HepG2 (cell line): Measurements from ENCODE around the gene WDR87. TPM values are rescaled to one million over a fixed set of nuclear protein-coding genes. Genes with fewer than 3 reads are reported as not detected.

Source experiments
- ADNP ChIP-seq: sonication (generic); formaldehyde crosslinking; IDR thresholded peaks from 2 replicates; pipeline ENCODE4 v1.4.0; 2020; ENCODE audit warnings: missing genetic modification reagents
- AGO2 ChIP-seq: fragments of 200-400 bp; formaldehyde crosslinking; optimal IDR thresholded peaks from 2 replicates; pipeline ENCODE3; 2017; ENCODE audit warnings: mild to moderate bottlenecking, low read depth, low read length, moderate library complexity
- ARNT ChIP-seq: fragments of 450-650 bp; IDR thresholded peaks from 2 replicates; pipeline ENCODE4 v1.6.1; 2017
- ATF1 ChIP-seq: IDR thresholded peaks from 2 replicates; pipeline ENCODE4 v1.6.1; 2016; ENCODE audit warnings: mild to moderate bottlenecking, control low read depth
- CBFB ChIP-seq: sonication (generic); formaldehyde crosslinking; IDR thresholded peaks from 2 replicates; pipeline ENCODE4 v1.4.0; 2020; ENCODE audit warnings: missing genetic modification reagents
- CCDC6 ChIP-seq: sonication (generic); formaldehyde crosslinking; IDR thresholded peaks from 2 replicates; pipeline ENCODE4 v1.8.1; 2022; ENCODE audit warnings: mild to moderate bottlenecking, missing genetic modification reagents, moderate library complexity
- DBP ChIP-seq: sonication (generic); formaldehyde crosslinking; IDR thresholded peaks from 2 replicates; pipeline ENCODE4 v1.4.0; 2020; ENCODE audit warnings: missing genetic modification reagents; ENCODE audit errors: not compliant biosample characterization
- FOXO1 ChIP-seq: sonication (generic); formaldehyde crosslinking; IDR thresholded peaks from 2 replicates; pipeline ENCODE4 v1.4.0; 2020; ENCODE audit warnings: missing genetic modification reagents
- IKZF4 ChIP-seq: sonication (generic); formaldehyde crosslinking; IDR thresholded peaks from 2 replicates; pipeline ENCODE4 v1.5.1; 2020; ENCODE audit warnings: borderline replicate concordance, mild to moderate bottlenecking, low read depth, missing genetic modification reagents; ENCODE audit errors: not compliant biosample characterization
- KAT7 ChIP-seq: IDR thresholded peaks from 2 replicates; pipeline ENCODE4 v1.6.1; 2018; ENCODE audit warnings: borderline replicate concordance, missing compliant biosample characterization
- KLF13 ChIP-seq: sonication (generic); formaldehyde crosslinking; IDR thresholded peaks from 2 replicates; pipeline ENCODE4 v1.4.0; 2020; ENCODE audit warnings: mild to moderate bottlenecking, missing genetic modification reagents
- KLF16 ChIP-seq, 2 experiments: sonication (generic) in 1 of 2; formaldehyde crosslinking in 1 of 2; IDR thresholded peaks; 2 replicates each; pipeline versions ENCODE4 v1.6.1 to v1.8.0; 2016 to 2023; ENCODE audit warnings: missing genetic modification reagents in 2 of 2, missing compliant biosample characterization in 1 of 2
- MAFF ChIP-seq: IDR thresholded peaks from 2 replicates; pipeline ENCODE4 v1.6.1; 2011; ENCODE audit warnings: low read depth, low read length, improper control_type of control experiment
- MTA3 ChIP-seq: sonication (generic); formaldehyde crosslinking; IDR thresholded peaks from 2 replicates; pipeline ENCODE4 v1.4.0; 2020; ENCODE audit warnings: missing genetic modification reagents
- MXD1 ChIP-seq: sonication (generic); formaldehyde crosslinking; IDR thresholded peaks from 2 replicates; pipeline ENCODE4 v1.4.0; 2020; ENCODE audit warnings: mild to moderate bottlenecking, missing genetic modification reagents
- MXI1 ChIP-seq: IDR thresholded peaks from 3 replicates; pipeline ENCODE4 v1.6.1; 2012; ENCODE audit warnings: low read depth, low read length, inconsistent platforms, borderline replicate concordance
- POGZ ChIP-seq: sonication (generic); formaldehyde crosslinking; IDR thresholded peaks from 2 replicates; pipeline ENCODE4 v1.4.0; 2020; ENCODE audit warnings: mild to moderate bottlenecking, missing genetic modification reagents
- RCOR2 ChIP-seq: IDR thresholded peaks from 2 replicates; pipeline ENCODE4 v1.6.1; 2016; ENCODE audit warnings: missing biosample characterization, missing genetic modification reagents
- RERE ChIP-seq: IDR thresholded peaks from 2 replicates; pipeline ENCODE4 v1.6.1; 2016; ENCODE audit warnings: low read depth, missing genetic modification reagents, missing compliant biosample characterization
- SP5 ChIP-seq: IDR thresholded peaks from 2 replicates; pipeline ENCODE4 v1.6.1; 2016; ENCODE audit warnings: low read depth, borderline replicate concordance
- SUZ12 ChIP-seq: fragments of 150-350 bp; IDR thresholded peaks from 2 replicates; pipeline ENCODE4 v1.6.1; 2014; ENCODE audit warnings: low read depth, low read length
- THAP11 ChIP-seq: IDR thresholded peaks from 2 replicates; pipeline ENCODE4 v1.6.1; 2016; ENCODE audit warnings: missing biosample characterization, missing genetic modification reagents
- U2AF2 ChIP-seq: fragments of 200-400 bp; formaldehyde crosslinking; IDR thresholded peaks from 2 replicates; pipeline ENCODE4 v1.6.1; 2017; ENCODE audit warnings: low read depth, mild to moderate bottlenecking, low read length
- ZFAT ChIP-seq: sonication (generic); formaldehyde crosslinking; conservative IDR thresholded peaks from 2 replicates; pipeline ENCODE4 v1.8.1; 2023; ENCODE audit warnings: missing genetic modification reagents, inconsistent platforms
- ZFP82 ChIP-seq: sonication (generic); formaldehyde crosslinking; IDR thresholded peaks from 2 replicates; pipeline ENCODE4 v1.5.1; 2020; ENCODE audit warnings: mild to moderate bottlenecking, missing genetic modification reagents, borderline replicate concordance
- ZMYM3 ChIP-seq: sonication (generic); formaldehyde crosslinking; IDR thresholded peaks from 2 replicates; pipeline ENCODE4 v1.5.1; 2020; ENCODE audit warnings: mild to moderate bottlenecking, missing genetic modification reagents
- ZNF430 ChIP-seq: sonication (generic); formaldehyde crosslinking; IDR thresholded peaks from 2 replicates; pipeline ENCODE4 v1.9.0; 2021; ENCODE audit warnings: mild to moderate bottlenecking, missing genetic modification reagents
- ZNF468 ChIP-seq: sonication (generic); formaldehyde crosslinking; IDR thresholded peaks from 2 replicates; pipeline ENCODE4 v1.8.0; 2022; ENCODE audit warnings: mild to moderate bottlenecking, moderate library complexity, missing genetic modification reagents
- ZSCAN29 ChIP-seq: sonication (generic); formaldehyde crosslinking; conservative IDR thresholded peaks from 2 replicates; pipeline ENCODE4 v1.4.0; 2020; ENCODE audit warnings: mild to moderate bottlenecking, missing genetic modification reagents
- polyA plus RNA-seq, 8 experiments: library from polyadenylated mRNA; depleted of rRNA in 3 of 8; stranded (reverse) in 7 of 8; unstranded in 1 of 8; fragments of >200 nt; fragmentation: Illumina TruSeq in 4 of 8; extraction: Trizol in 4 of 8; gene quantifications; 2 replicates each; pipeline versions ENCODE4 v1.2.1 to v1.2.3, GENCODE V29; 2011 to 2016; ENCODE audit warnings: low read depth in 4 of 8, missing spikeins in 1 of 8, mixed read lengths in 1 of 8; ENCODE audit not compliant: insufficient read depth in 1 of 8
- total RNA-seq, 5 experiments: library from RNA; depleted of rRNA; stranded (reverse); fragments of >200 nt; fragmentation: Illumina TruSeq; extraction: Trizol; gene quantifications; 2 replicates each; pipeline ENCODE4 v1.2.3, GENCODE V29; 2016; ENCODE audit warnings: low read depth in 1 of 5

WDR87 gene
- total and polyA plus RNA-seq, 2 of the 13 experiments (the other 11 are each of a cell fraction or from before 2014, with no cell fraction given) = not detected

GRCh38 chr19:37874784-37875183, 31.6 kb downstream of the WDR87 start (continued):
- peak; percentile 37; the same call in 1 of the 2 replicates for TF ChIP-seq POGZ
- no peak for TF ChIP-seq MXD1
- TF ChIP-seq ZMYM3 (CRISPR knock-in tag) = peak; percentile 14; the same call in 1 of the 2 replicates
- TF ChIP-seq SUZ12 = no peak
- no peak for TF ChIP-seq ADNP (CRISPR knock-in tag)
- peak in 1 of 2 experiments; percentile 55; a peak in 1 of 4 replicates for TF ChIP-seq KLF16 (CRISPR knock-in tag; IDR thresholded peaks at IDR 0.05)
- no peak for TF ChIP-seq ARNT
- TF ChIP-seq CBFB (CRISPR knock-in tag) = no peak
- TF ChIP-seq ZFP82 (CRISPR knock-in tag) = no peak
- TF ChIP-seq MXI1 = no peak
- TF ChIP-seq SP5 = no peak; the same call in 1 of the 2 replicates
- TF ChIP-seq ZFAT (CRISPR knock-in tag) = no peak
- no peak for TF ChIP-seq IKZF4 (CRISPR knock-in tag)
- TF ChIP-seq ZNF430 (CRISPR knock-in tag) = no peak
- no peak for TF ChIP-seq ATF1
- TF ChIP-seq KAT7 (CRISPR knock-in tag) = no peak
- no peak for TF ChIP-seq ZSCAN29
- no peak; the same call in 1 of the 2 replicates for TF ChIP-seq FOXO1 (CRISPR knock-in tag)
- no peak for TF ChIP-seq CCDC6 (CRISPR knock-in tag)
- no peak for TF ChIP-seq RERE (CRISPR knock-in tag)
- no peak for TF ChIP-seq AGO2
- no peak for TF ChIP-seq RCOR2 (CRISPR knock-in tag)
- TF ChIP-seq MTA3 (CRISPR knock-in tag) = no peak
- TF ChIP-seq DBP (CRISPR knock-in tag) = no peak
- TF ChIP-seq ZNF468 (CRISPR knock-in tag) = no peak
- no peak for TF ChIP-seq MAFF
- no peak for TF ChIP-seq KLF13
- peak; percentile 75 for TF ChIP-seq THAP11 (CRISPR knock-in tag)
- no peak for TF ChIP-seq U2AF2
